ENCODE results near the gene RPL13. TPM values are rescaled to one million over a fixed set of nuclear protein-coding genes. Genes with fewer than 3 reads are reported as not detected.

The RPL13 gene
- total and polyA plus RNA-seq, 10 of the 15 experiments (the other 5 are each of a cell fraction or from before 2014, with no cell fraction given), result 386 to 9,428 (median 2,486) TPM

DNA sequence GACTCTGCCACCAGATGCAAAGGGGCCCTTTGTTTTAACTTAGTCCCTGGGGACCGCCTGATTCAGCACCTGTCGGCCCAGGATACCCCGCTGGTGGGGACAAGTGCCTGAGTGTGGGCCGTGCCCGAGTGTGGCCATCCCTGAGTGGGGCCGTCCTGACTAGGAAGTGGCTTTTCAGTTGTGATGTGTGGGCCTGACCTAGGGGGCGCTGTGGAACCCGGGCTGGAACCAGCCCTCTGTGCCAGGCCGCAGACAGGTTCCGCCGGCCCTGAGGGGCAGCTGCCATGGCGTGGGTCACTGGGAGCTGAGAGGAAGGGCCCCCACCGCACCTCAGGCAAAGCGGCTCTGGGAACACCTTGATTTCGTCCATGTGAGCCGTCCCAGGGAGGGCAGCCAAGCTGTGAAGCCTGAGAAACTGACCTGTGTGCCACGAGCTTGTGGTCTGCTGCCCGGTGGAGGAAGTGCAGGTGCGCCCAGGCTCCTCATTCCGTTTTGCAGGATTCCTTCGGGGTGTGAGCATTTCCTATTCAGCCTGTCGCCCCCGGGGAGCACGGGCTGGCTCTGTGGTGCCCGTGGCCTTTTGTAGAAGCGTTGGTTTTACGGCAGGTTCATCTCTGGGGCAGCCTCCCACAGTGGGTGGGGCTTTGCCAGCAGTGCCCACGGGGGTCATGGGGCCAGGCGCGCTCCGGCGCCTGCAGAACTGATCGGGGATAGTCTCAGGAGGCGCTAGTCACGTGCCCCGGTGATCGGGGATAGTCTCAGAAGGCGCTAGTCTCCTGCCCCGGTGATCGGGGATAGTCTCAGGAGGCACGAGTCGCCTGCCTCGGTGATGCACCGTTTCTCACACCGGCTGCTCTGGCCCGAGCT is 5.3 kb downstream of the RPL13 start (continued):
- TF ChIP-seq, protein P1, sequence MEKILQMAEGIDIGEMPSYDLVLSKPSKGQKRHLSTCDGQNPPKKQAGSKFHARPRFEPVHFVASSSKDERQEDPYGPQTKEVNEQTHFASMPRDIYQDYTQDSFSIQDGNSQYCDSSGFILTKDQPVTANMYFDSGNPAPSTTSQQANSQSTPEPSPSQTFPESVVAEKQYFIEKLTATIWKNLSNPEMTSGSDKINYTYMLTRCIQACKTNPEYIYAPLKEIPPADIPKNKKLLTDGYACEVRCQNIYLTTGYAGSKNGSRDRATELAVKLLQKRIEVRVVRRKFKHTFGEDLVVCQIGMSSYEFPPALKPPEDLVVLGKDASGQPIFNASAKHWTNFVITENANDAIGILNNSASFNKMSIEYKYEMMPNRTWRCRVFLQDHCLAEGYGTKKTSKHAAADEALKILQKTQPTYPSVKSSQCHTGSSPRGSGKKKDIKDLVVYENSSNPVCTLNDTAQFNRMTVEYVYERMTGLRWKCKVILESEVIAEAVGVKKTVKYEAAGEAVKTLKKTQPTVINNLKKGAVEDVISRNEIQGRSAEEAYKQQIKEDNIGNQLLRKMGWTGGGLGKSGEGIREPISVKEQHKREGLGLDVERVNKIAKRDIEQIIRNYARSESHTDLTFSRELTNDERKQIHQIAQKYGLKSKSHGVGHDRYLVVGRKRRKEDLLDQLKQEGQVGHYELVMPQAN (conservative IDR thresholded peaks at IDR 0.05), result 0 out of 2 replicates have a peak, but pooled peaks have one; percentile 34
- TF ChIP-seq HDAC6 (IDR thresholded peaks at IDR 0.05; ENCODE audit: unreplicated experiment) (no peak), ZBED1 (IDR thresholded peaks at IDR 0.05; ENCODE audit: borderline replicate concordance) (0 out of 2 replicates have a peak, but pooled peaks have one; percentile 33), JUNB (IDR thresholded peaks at IDR 0.05) (no peak), TCF12 (IDR thresholded peaks at IDR 0.05; ENCODE audit: low read depth, low read length) (no peak), SMAD1 (IDR thresholded peaks at IDR 0.05; ENCODE audit: low read depth, partially characterized antibody) (no peak), FOXM1 (IDR thresholded peaks at IDR 0.05; ENCODE audit: low read depth, low read length) (no peak; the same call in 1 of the 2 replicates), MYB (IDR thresholded peaks at IDR 0.05; ENCODE audit: borderline replicate concordance, low read depth, low read length) (no peak), YY1 (IDR thresholded peaks at IDR 0.05; ENCODE audit: low read depth, low read length) (peak; percentile 20; the same call in 1 of the 2 replicates), SRF (IDR thresholded peaks at IDR 0.05; ENCODE audit: low read depth in 2 of 2, low read length in 2 of 2) (no peak), RUNX3 (IDR thresholded peaks at IDR 0.05; ENCODE audit: low read length) (peak; percentile 42), MEF2A (IDR thresholded peaks at IDR 0.05; ENCODE audit: insufficient read depth, low read depth, low read length) (no peak), CBX5 (IDR thresholded peaks at IDR 0.05; ENCODE audit: low read depth) (no peak), RELA (IDR thresholded peaks at IDR 0.05; ENCODE audit: borderline replicate concordance, partially characterized antibody) (no peak), CHD4 (IDR thresholded peaks at IDR 0.05) (no peak), NR2C2 (IDR thresholded peaks at IDR 0.05; ENCODE audit: borderline replicate concordance, control insufficient read depth, insufficient read length, low read depth) (no peak), DPF2 (IDR thresholded peaks at IDR 0.05) (0 out of 2 replicates have a peak, but pooled peaks have one; percentile 36), TBL1XR1 (IDR thresholded peaks at IDR 0.05; ENCODE audit: low read depth, low read length) (0 out of 2 replicates have a peak, but pooled peaks have one; percentile 13)
- TF ChIP-seq, protein P2, sequence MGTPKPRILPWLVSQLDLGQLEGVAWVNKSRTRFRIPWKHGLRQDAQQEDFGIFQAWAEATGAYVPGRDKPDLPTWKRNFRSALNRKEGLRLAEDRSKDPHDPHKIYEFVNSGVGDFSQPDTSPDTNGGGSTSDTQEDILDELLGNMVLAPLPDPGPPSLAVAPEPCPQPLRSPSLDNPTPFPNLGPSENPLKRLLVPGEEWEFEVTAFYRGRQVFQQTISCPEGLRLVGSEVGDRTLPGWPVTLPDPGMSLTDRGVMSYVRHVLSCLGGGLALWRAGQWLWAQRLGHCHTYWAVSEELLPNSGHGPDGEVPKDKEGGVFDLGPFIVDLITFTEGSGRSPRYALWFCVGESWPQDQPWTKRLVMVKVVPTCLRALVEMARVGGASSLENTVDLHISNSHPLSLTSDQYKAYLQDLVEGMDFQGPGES (IDR thresholded peaks at IDR 0.05), result no peak
- TF ChIP-seq, protein P3, sequence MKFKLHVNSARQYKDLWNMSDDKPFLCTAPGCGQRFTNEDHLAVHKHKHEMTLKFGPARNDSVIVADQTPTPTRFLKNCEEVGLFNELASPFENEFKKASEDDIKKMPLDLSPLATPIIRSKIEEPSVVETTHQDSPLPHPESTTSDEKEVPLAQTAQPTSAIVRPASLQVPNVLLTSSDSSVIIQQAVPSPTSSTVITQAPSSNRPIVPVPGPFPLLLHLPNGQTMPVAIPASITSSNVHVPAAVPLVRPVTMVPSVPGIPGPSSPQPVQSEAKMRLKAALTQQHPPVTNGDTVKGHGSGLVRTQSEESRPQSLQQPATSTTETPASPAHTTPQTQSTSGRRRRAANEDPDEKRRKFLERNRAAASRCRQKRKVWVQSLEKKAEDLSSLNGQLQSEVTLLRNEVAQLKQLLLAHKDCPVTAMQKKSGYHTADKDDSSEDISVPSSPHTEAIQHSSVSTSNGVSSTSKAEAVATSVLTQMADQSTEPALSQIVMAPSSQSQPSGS (IDR thresholded peaks at IDR 0.05; ENCODE audit: low read length), result no peak
- TF ChIP-seq, protein P4, sequence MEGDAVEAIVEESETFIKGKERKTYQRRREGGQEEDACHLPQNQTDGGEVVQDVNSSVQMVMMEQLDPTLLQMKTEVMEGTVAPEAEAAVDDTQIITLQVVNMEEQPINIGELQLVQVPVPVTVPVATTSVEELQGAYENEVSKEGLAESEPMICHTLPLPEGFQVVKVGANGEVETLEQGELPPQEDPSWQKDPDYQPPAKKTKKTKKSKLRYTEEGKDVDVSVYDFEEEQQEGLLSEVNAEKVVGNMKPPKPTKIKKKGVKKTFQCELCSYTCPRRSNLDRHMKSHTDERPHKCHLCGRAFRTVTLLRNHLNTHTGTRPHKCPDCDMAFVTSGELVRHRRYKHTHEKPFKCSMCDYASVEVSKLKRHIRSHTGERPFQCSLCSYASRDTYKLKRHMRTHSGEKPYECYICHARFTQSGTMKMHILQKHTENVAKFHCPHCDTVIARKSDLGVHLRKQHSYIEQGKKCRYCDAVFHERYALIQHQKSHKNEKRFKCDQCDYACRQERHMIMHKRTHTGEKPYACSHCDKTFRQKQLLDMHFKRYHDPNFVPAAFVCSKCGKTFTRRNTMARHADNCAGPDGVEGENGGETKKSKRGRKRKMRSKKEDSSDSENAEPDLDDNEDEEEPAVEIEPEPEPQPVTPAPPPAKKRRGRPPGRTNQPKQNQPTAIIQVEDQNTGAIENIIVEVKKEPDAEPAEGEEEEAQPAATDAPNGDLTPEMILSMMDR (IDR thresholded peaks at IDR 0.05 in 2 of 3, conservative IDR thresholded peaks at IDR 0.05 in 1 of 3; ENCODE audit: control insufficient read depth in 2 of 3, extremely low read depth in 1 of 3, insufficient read depth in 1 of 3, low read depth in 3 of 3, low read length in 3 of 3), result peak; percentile 56 to 75 (median 63)
- TF ChIP-seq, protein P5, sequence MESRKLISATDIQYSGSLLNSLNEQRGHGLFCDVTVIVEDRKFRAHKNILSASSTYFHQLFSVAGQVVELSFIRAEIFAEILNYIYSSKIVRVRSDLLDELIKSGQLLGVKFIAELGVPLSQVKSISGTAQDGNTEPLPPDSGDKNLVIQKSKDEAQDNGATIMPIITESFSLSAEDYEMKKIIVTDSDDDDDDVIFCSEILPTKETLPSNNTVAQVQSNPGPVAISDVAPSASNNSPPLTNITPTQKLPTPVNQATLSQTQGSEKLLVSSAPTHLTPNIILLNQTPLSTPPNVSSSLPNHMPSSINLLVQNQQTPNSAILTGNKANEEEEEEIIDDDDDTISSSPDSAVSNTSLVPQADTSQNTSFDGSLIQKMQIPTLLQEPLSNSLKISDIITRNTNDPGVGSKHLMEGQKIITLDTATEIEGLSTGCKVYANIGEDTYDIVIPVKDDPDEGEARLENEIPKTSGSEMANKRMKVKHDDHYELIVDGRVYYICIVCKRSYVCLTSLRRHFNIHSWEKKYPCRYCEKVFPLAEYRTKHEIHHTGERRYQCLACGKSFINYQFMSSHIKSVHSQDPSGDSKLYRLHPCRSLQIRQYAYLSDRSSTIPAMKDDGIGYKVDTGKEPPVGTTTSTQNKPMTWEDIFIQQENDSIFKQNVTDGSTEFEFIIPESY (IDR thresholded peaks at IDR 0.05), result no peak
